Activated B cell treated with CpG ODN at 0.5 μM for 24 hours (primary cell): ENCODE measurements around the gene RORB. TPM values are rescaled to one million over a fixed set of nuclear protein-coding genes. Genes with fewer than 3 reads are reported as not detected.
A peak's percentile ranks its signal among the peaks of the same experiment; 100 is the strongest.

Experiments
- ATAC-seq: fragments of 200-7000 bp; cut with Tn5 transposase; one replicate; pipeline ENCODE4 v1.10.0; 2021; ENCODE audit warnings: low read depth, mild to moderate bottlenecking, moderate library complexity
- CTCF ChIA-PET: fragments of 350-600 bp; sonication (Branson Sonifier 250); formaldehyde crosslinking; loops from one replicate; lab custom pipeline; 2021; ENCODE audit warnings: antibody characterized with exemption; lab: Charles Lee
- POLR2A ChIA-PET: fragments of 350-600 bp; sonication (Branson Sonifier 250); formaldehyde crosslinking; loops from one replicate; lab custom pipeline; 2021; ENCODE audit warnings: antibody characterized with exemption; lab: Charles Lee
- DNase-seq: peaks from one replicate; pipeline ENCODE4 v3.0.0; 2022
- H3K27ac Mint-ChIP-seq: one replicate; pipeline ENCODE4 v1.8.0; 2020; ENCODE audit warnings: mixed read lengths
- H3K27me3 Mint-ChIP-seq: one replicate; pipeline ENCODE4 v1.8.0; 2021; ENCODE audit warnings: mixed read lengths
- H3K36me3 Mint-ChIP-seq: one replicate; pipeline ENCODE4 v1.8.0; 2021; ENCODE audit warnings: low read depth, mixed read lengths
- H3K4me1 Mint-ChIP-seq: one replicate; pipeline ENCODE4 v1.8.0; 2021; ENCODE audit warnings: mixed read lengths
- H3K4me3 Mint-ChIP-seq: one replicate; pipeline ENCODE4 v1.8.0; 2020; ENCODE audit warnings: mild to moderate bottlenecking, mixed read lengths
- H3K9me3 Mint-ChIP-seq: one replicate; pipeline ENCODE4 v1.8.0; 2020; ENCODE audit warnings: mixed read lengths
- CTCF ChIP-seq: fragments of 200-600 bp; IDR thresholded peaks from one replicate; pipeline ENCODE4 v1.8.0; 2022; ENCODE audit warnings: antibody characterized with exemption, mild to moderate bottlenecking
- intact Hi-C: fragments of 100-400 bp; cut with micrococcal nuclease; formaldehyde crosslinking; loops from one replicate; pipeline ENCODE4 v1.15.1; 2024
- total RNA-seq: library from RNA; stranded (reverse); gene quantifications from 2 replicates; pipeline ENCODE4 v1.2.3, GENCODE V29; 2022

The RORB gene
- total RNA-seq, 1 donor from 2014 or later, result not detected

GRCh38 chr9:74598874-74599273, 101.7 kb downstream of the RORB start:
- ATAC-seq (no peak), DNase-seq (no peak)
- H3K4me1 Mint-ChIP-seq, result no peaks in the 10 kb centered on the region
- H3K27ac Mint-ChIP-seq, result no peak overlapping the region
- TF ChIP-seq CTCF, result no peak
- CTCF ChIA-PET, result no interaction called here
- H3K27me3 Mint-ChIP-seq, result peaks cover 2% of the 10 kb centered on the region
- intact Hi-C loops, result no loop called here
- H3K36me3 Mint-ChIP-seq, result no peaks in the 10 kb centered on the region
- H3K4me3 Mint-ChIP-seq, result no peak overlapping the region
- POLR2A ChIA-PET, result no interaction called here
- no peaks in the 10 kb centered on the region for H3K9me3 Mint-ChIP-seq

GRCh38 chr9:74609671-74610405, 112.7 kb downstream of the RORB start:
- Mint-ChIP-seq H3K36me3 (no peaks in the 10 kb centered on the region), H3K27me3 (peaks cover 3% of the 10 kb centered on the region), H3K9me3 (no peaks in the 10 kb centered on the region), H3K4me3 (peak overlapping the region; percentile 13), H3K27ac (peak overlapping the region; percentile 57), H3K4me1 (peaks cover 39% of the 10 kb centered on the region)
- intact Hi-C loops, result loop anchor here (1.0 to 2.0 kb wide), 3 partner anchors 21 to 1410 kb away; no protein-coding TSS in a partner anchor
- DNase-seq, result no peak
- POLR2A ChIA-PET, result interaction anchor here (1.0 kb wide), 1 partner anchor 26 kb away, joined by 3 read pairs; no protein-coding TSS in a partner anchor
- CTCF ChIA-PET, result interaction anchor here (1.2 to 2.3 kb wide), 2 partner anchors 26 to 34 kb away, joined by 4 to 11 read pairs; no protein-coding TSS in a partner anchor
- peak; percentile 68 for ATAC-seq
- no peak for TF ChIP-seq CTCF

GRCh38 chr9:74610523-74611061, 113.5 kb downstream of the RORB start:
- intact Hi-C loops, result loop anchor here (1.0 to 2.0 kb wide), 2 partner anchors 20 to 32 kb away; no protein-coding TSS in a partner anchor
- ChIA-PET POLR2A (interaction anchor here (1.0 kb wide), 1 partner anchor 27 kb away, joined by 3 read pairs; no protein-coding TSS in a partner anchor), CTCF (interaction anchor here (1.2 to 2.3 kb wide), 2 partner anchors 27 to 33 kb away, joined by 4 to 11 read pairs; no protein-coding TSS in a partner anchor)
- TF ChIP-seq CTCF, result no peak
- peak overlapping the region; percentile 57 for H3K27ac Mint-ChIP-seq
- no peaks in the 10 kb centered on the region for H3K36me3 Mint-ChIP-seq
- ATAC-seq (peak; percentile 35), DNase-seq (no peak)
- H3K4me3 Mint-ChIP-seq, result peak overlapping the region; percentile 13
- peaks cover 39% of the 10 kb centered on the region for H3K4me1 Mint-ChIP-seq
- peaks cover 3% of the 10 kb centered on the region for H3K27me3 Mint-ChIP-seq
- no peaks in the 10 kb centered on the region for H3K9me3 Mint-ChIP-seq

GRCh38 chr9:74630228-74630627, 133.1 kb downstream of the RORB start:
- H3K4me1 Mint-ChIP-seq, result peaks cover 14% of the 10 kb centered on the region
- no peak for TF ChIP-seq CTCF
- ChIA-PET CTCF (no interaction called here), POLR2A (no interaction called here)
- no peak for DNase-seq
- no peak overlapping the region for H3K4me3 Mint-ChIP-seq
- no peak overlapping the region for H3K27ac Mint-ChIP-seq
- no peak for ATAC-seq
- no peaks in the 10 kb centered on the region for H3K36me3 Mint-ChIP-seq
- intact Hi-C loops, result loop anchor here (2.0 kb wide), 1 partner anchor 19 kb away; no protein-coding TSS in a partner anchor
- no peaks in the 10 kb centered on the region for H3K9me3 Mint-ChIP-seq
- peaks cover 18% of the 10 kb centered on the region for H3K27me3 Mint-ChIP-seq

- ChIA-PET POLR2A (no interaction called here), CTCF (no interaction called here)
- Mint-ChIP-seq H3K27ac (no peak overlapping the region), H3K4me1 (no peaks in the 10 kb centered on the region), H3K27me3 (peaks cover 12% of the 10 kb centered on the region), H3K4me3 (no peak overlapping the region), H3K36me3 (no peaks in the 10 kb centered on the region), H3K9me3 (no peaks in the 10 kb centered on the region)
- intact Hi-C loops, result no loop called here
- DNase-seq, result no peak
- no peak for ATAC-seq
- TF ChIP-seq CTCF, result no peak
Observed at GRCh38 chr9:74639112-74639511, 142.0 kb downstream of the RORB start.
